Muscle layer of colon (tissue), 2 donors: Measurements from ENCODE around the gene LPP.

Experiments used
- H3K27ac ChIP-seq: one replicate; pipeline ENCODE4 v1.7.0; 2013; ENCODE audit warnings: low read depth, mild to moderate bottlenecking, low read length, moderate library complexity
- H3K27me3 ChIP-seq, 2 donors: one replicate each; pipeline ENCODE4 v1.7.0; 2013; ENCODE audit warnings: low read length in 2 of 2, mild to moderate bottlenecking in 2 of 2; ENCODE audit not compliant: insufficient read depth in 2 of 2, control insufficient read depth in 1 of 2
- H3K36me3 ChIP-seq: one replicate; pipeline ENCODE4 v1.7.0; 2013; ENCODE audit warnings: mild to moderate bottlenecking, low read length; ENCODE audit not compliant: insufficient read depth
- H3K4me1 ChIP-seq: one replicate; pipeline ENCODE4 v1.7.0; 2013; ENCODE audit warnings: mild to moderate bottlenecking, low read length; ENCODE audit not compliant: insufficient read depth
- H3K4me3 ChIP-seq, 2 donors: one replicate each; pipeline ENCODE4 v1.7.0; 2013; ENCODE audit warnings: low read length in 2 of 2, low read depth in 1 of 2, mild to moderate bottlenecking in 1 of 2, moderate library complexity in 1 of 2
- H3K9ac ChIP-seq: one replicate; pipeline ENCODE4 v1.7.0; 2013; ENCODE audit warnings: low read length
- H3K9me3 ChIP-seq: one replicate; pipeline ENCODE4 v1.7.0; 2013; ENCODE audit warnings: mild to moderate bottlenecking, low read length
- donor health status: abdominal sarcoma.
- donor health status: Adenocarcinoma of cecum.

The LPP gene

DNA sequence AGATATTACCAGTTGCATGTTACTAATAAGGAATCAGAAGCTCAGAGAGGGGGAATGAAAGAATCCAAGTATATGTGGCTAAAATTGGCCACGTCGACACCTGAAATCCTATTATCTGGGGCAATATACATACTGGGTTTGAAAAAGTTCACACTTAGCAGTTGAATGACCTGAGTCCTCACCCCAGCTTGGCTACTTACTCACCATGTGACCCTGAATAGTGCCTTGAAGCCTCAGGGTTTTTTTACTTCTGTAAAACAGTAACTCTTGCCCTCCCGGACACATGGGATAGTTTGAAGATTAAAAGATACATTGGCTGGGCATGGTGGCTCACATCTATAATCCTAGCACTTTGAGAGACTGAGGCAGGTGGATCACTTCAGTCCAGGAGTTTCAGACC, 675.6 kb downstream of the LPP start:
- Histone ChIP-seq H3K9ac (no peak overlapping the region), H3K4me1 (peaks cover 43% of the 10 kb centered on the region), H3K27ac (no peak overlapping the region), H3K36me3 (no peaks in the 10 kb centered on the region), H3K27me3 (no peaks in the 10 kb centered on the region), H3K9me3 (no peaks in the 10 kb centered on the region), H3K4me3 (no peak overlapping the region)

DNA sequence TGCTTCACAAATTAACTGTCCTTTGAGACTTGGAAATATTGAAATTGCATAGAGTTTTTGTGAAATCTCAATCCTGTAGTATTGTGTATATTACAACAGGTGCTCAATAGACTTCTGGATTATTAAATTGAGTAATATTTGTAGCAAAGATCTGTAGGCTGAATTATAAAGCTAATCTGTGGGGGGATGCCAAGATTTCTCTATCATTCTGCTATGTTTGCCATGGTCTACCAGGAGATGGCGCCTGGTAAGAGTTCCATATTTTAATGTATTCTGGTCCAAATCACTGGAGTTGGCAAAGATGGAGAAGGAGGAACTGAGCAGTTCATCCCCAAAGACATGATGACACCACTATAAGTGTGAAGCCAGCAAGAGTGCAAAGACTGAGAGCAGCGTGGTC, 676.9 kb downstream of the LPP start:
- H3K4me1 ChIP-seq, result peaks cover 35% of the 10 kb centered on the region
- no peak overlapping the region for H3K27ac ChIP-seq
- H3K4me3 ChIP-seq, result no peak overlapping the region
- no peaks in the 10 kb centered on the region for H3K36me3 ChIP-seq
- no peaks in the 10 kb centered on the region for H3K9me3 ChIP-seq
- no peak overlapping the region for H3K9ac ChIP-seq
- no peaks in the 10 kb centered on the region for H3K27me3 ChIP-seq

DNA sequence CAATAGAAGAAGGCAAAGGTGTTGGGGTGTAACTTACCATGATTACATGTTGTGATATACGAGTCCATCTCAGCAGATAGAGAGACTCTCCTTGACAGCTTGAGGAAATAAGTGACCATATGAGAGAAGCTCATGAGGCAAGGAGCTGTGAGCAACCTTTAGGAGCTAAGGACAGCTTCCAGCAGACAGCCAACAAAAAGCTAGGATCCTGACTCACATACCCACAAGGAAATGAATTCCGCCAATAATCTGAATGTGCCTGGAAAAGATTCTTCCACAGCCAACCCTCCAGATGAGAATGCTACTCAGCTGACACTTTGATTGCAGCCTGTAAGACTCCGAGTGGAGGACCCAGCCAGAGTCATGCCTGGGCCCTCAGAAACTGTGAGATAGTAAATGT, 678.2 kb downstream of the LPP start:
- Histone ChIP-seq H3K36me3 (no peaks in the 10 kb centered on the region), H3K4me1 (peaks cover 23% of the 10 kb centered on the region), H3K9ac (no peak overlapping the region), H3K9me3 (no peaks in the 10 kb centered on the region), H3K27me3 (no peaks in the 10 kb centered on the region), H3K27ac (no peak overlapping the region), H3K4me3 (no peak overlapping the region)

DNA sequence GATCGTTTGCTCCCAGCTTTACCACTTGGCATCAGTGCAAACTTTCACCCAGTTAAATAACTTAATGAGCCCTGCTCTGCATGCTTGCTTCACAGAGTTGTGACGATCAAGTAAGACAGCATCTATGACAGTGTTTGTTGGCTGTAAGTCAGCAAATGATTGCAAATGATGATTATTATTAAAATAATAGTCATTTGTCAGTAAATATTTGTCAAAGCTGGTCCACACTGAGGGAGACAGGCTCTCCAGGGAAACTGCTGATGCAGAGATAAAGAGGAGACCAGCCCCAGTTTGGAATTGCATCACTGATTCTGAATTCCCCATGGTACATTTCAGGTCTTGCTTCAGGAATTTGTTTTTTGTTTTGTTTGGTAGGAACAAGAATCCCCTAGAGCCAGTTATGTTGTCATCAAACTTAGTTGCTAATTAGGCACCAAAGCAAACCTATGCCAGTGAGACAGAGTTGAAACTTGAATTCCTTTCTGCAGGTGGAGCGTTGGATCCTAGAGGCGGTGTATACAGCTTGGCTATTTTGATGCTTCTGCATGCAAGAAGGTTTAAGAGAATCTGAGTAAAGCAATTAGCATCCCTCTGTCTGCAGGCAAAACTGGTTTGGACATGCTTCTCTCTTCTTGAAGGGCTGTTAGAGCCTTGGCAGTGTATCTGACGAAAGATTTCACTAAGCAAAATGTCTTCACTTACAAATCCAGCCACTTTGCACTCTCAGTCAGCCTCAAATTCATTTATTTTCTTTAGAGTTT, 679.2 kb downstream of the LPP start:
- H3K9me3 ChIP-seq, result no peaks in the 10 kb centered on the region
- H3K36me3 ChIP-seq, result no peaks in the 10 kb centered on the region
- H3K27ac ChIP-seq, result no peak overlapping the region
- no peak overlapping the region for H3K4me3 ChIP-seq
- no peaks in the 10 kb centered on the region for H3K27me3 ChIP-seq
- peaks cover 16% of the 10 kb centered on the region for H3K4me1 ChIP-seq
- no peak overlapping the region for H3K9ac ChIP-seq

DNA sequence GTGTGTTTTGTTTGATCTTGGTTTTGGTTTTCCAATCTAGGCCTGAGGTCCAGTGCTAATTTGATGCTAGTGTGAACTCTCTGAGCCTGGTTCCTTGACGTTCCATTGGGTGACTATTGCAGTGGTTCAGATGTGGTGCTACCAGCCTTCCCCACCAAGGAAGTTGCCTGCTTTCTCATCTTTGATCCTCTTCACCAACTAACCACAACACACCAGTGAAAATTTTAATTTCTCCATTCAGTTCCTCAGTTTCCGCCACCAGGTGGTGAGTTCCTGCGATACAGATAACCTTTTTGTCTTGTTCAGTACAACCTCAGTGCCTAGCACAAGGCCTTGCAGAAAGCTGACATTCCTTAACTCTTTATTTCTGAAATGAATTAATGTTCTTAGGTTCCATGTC, 680.4 kb downstream of the LPP start:
- H3K27ac ChIP-seq, result no peak overlapping the region
- H3K4me3 ChIP-seq, result no peak overlapping the region

DNA sequence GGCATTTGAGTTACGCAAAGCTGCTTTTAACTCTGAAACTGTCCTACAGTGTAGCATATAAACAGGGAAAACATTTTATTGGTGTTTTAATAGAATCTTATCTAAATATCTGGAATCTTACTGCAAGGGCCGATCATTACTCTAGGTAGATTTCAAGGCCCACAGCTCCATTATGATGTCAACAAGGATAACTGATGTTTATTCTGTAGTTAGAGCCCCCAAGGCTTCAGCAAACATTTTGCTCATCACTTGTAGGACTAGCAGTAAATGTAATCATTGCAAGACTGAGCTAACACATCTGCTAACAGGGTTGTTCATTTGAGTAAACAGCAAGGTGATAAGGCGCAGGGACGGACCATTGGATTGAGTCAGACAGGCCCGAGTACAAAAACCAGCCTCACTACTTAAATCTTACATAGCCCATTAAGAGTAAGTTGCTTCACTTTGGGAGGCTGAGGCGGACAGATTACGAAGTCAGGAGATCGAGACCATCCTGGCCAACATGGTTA, 685.3 kb downstream of the LPP start:
- H3K4me1 ChIP-seq, result no peaks in the 10 kb centered on the region
- no peaks in the 10 kb centered on the region for H3K9me3 ChIP-seq
- no peaks in the 10 kb centered on the region for H3K36me3 ChIP-seq
- no peak overlapping the region for H3K27ac ChIP-seq
- no peak overlapping the region for H3K4me3 ChIP-seq
- no peaks in the 10 kb centered on the region for H3K27me3 ChIP-seq
- no peak overlapping the region for H3K9ac ChIP-seq

More for the DNA sequence above, 680.4 kb downstream of the LPP start:
- Histone ChIP-seq H3K27me3 (no peaks in the 10 kb centered on the region), H3K36me3 (no peaks in the 10 kb centered on the region), H3K4me1 (peaks cover 16% of the 10 kb centered on the region), H3K9ac (no peak overlapping the region), H3K9me3 (no peaks in the 10 kb centered on the region)

DNA sequence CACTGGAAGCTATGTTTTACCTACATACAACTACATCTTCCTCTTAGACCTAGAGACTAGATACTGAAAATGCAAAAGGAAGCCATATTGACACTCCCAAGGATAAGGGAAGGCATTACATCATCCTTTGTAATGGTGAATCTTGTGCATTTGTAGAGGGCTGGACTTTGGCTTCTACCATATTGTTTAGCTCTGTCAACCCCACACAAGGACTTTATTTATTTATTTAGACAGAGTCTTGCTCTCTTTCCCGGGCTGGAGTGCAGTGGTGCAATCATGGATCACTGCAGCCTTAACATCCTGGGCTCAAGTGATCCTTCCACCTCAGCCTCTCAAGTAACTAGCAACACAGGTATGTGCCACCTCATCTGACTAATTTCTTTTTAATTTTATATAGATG, 686.3 kb downstream of the LPP start:
- Histone ChIP-seq H3K27me3 (no peaks in the 10 kb centered on the region), H3K9ac (no peak overlapping the region), H3K9me3 (no peaks in the 10 kb centered on the region), H3K4me3 (no peak overlapping the region), H3K36me3 (no peaks in the 10 kb centered on the region), H3K4me1 (no peaks in the 10 kb centered on the region), H3K27ac (no peak overlapping the region)

DNA sequence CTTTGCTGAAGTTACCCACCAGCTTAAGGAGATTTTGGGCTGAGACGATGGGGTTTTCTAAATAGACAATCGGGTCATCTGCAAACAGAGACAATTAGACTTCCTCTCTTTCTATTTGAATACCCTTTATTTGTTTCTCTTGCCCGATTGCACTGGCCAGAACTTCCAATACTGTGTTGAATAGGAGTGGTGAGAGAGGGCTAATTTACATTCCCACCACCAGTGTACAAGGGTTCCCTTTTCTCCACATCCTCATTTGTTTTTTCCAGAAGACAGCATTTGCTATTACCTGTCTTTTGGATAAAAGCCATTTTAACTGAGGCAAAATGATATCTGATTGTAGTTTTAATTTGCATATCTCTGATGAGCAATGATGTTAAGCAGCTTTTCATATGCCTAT, 687.9 kb downstream of the LPP start:
- Histone ChIP-seq H3K4me1 (peaks cover 4% of the 10 kb centered on the region), H3K27me3 (no peaks in the 10 kb centered on the region), H3K36me3 (no peaks in the 10 kb centered on the region), H3K4me3 (no peak overlapping the region), H3K9me3 (no peaks in the 10 kb centered on the region), H3K27ac (no peak overlapping the region), H3K9ac (no peak overlapping the region)

DNA sequence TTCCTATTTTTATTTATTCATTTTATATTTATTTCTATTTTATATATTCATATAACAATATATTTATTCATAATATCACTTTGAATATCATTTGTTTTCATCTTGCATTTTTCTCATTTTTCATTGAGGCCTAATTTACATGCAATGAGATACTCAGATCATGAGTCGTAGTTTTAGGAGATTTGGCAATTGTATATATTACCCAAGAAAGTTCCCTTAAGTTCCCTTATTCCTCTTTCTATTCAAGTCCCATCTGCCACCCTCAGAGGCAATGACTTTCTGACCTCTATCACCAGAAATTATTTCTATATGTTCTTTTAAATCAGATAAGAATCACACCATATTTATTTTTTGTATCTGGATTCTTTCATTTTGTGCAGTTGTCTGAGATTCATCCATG, 688.7 kb downstream of the LPP start:
- Histone ChIP-seq H3K9me3 (no peaks in the 10 kb centered on the region), H3K4me3 (no peak overlapping the region), H3K36me3 (no peaks in the 10 kb centered on the region), H3K9ac (no peak overlapping the region), H3K4me1 (peaks cover 7% of the 10 kb centered on the region), H3K27ac (no peak overlapping the region), H3K27me3 (no peaks in the 10 kb centered on the region)

DNA sequence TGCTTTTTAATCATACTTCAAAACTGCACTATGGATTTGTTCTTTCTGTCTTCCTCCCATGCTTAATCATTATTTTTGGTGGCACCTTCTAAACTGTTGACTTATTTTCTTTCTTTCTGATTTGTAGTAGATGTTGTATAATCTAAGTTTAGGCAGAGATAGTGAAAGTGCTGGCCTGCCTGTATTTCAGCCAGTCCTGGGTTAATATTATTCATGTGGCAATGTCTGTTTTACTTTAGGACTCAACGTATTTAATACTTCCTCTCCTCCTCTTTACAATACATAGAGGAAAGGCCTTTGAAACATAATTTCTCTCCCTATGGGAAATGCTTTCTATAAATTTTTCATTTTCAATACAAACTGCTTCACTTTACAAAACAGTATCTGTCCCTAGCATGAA, 690.1 kb downstream of the LPP start:
- Histone ChIP-seq H3K9ac (no peak overlapping the region), H3K9me3 (no peaks in the 10 kb centered on the region), H3K36me3 (no peaks in the 10 kb centered on the region), H3K4me3 (no peak overlapping the region), H3K27ac (no peak overlapping the region), H3K4me1 (peaks cover 7% of the 10 kb centered on the region), H3K27me3 (no peaks in the 10 kb centered on the region)

DNA sequence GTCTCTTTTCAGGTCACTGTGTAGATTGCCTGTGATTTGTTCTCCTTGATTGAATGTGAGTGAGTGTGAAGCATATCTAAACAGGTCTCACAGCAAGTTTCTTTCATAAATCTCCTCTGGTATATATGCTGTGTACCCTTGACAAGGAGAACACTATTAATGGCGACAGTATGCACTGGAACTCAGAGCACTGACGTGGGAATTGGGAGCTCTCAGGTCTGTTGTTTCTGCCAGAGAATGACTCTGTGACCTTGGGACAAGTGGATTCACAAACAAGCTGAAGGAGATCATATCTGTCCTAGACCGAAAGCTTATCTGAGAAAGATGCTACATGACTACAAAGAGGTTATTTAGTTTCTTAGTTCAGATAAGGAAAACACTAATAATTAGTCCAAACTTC, 691.6 kb downstream of the LPP start:
- Histone ChIP-seq H3K27me3 (no peaks in the 10 kb centered on the region), H3K4me3 (no peak overlapping the region), H3K9me3 (no peaks in the 10 kb centered on the region), H3K9ac (no peak overlapping the region), H3K36me3 (no peaks in the 10 kb centered on the region), H3K27ac (no peak overlapping the region), H3K4me1 (peaks cover 7% of the 10 kb centered on the region)

DNA sequence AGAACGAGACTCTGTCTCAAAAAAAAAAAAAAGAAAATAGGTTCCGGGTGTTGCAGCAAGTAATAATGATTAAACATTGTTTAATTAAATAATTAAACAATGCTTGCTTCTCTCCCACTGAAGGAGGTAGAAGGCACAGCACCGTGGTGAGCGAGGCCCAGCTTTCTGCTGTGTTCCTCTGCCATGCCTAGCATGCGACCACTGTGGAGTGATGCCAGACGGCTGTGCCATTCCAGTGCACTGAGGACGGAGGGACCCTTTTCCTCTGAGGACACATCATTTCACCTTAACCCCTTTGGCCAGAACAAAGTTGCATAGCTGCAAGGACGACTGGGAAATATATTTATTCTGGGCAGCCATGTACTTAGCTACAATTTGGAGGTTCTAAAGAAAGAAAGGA, 695.0 kb downstream of the LPP start:
- Histone ChIP-seq H3K27ac (no peak overlapping the region), H3K27me3 (no peaks in the 10 kb centered on the region), H3K36me3 (no peaks in the 10 kb centered on the region), H3K9ac (no peak overlapping the region), H3K4me3 (no peak overlapping the region), H3K4me1 (peaks cover 17% of the 10 kb centered on the region), H3K9me3 (no peaks in the 10 kb centered on the region)
